Dermis blood vessel endothelial cell (primary cell): ENCODE data around the gene SIGLEC1. TPM values are rescaled to one million over a fixed set of nuclear protein-coding genes. Genes with fewer than 3 reads are reported as not detected.

Experiments used
- DNase-seq: peaks from one replicate; pipeline ENCODE4 v3.0.0; 2010
- total RNA-seq: library from RNA; depleted of rRNA; stranded (reverse); fragments of >200 nt; gene quantifications from 2 replicates; pipeline ENCODE4 v1.2.3, GENCODE V29; 2014

Gene SIGLEC1
- total RNA-seq, 1 donor from 2014 or later: not detected

DNA sequence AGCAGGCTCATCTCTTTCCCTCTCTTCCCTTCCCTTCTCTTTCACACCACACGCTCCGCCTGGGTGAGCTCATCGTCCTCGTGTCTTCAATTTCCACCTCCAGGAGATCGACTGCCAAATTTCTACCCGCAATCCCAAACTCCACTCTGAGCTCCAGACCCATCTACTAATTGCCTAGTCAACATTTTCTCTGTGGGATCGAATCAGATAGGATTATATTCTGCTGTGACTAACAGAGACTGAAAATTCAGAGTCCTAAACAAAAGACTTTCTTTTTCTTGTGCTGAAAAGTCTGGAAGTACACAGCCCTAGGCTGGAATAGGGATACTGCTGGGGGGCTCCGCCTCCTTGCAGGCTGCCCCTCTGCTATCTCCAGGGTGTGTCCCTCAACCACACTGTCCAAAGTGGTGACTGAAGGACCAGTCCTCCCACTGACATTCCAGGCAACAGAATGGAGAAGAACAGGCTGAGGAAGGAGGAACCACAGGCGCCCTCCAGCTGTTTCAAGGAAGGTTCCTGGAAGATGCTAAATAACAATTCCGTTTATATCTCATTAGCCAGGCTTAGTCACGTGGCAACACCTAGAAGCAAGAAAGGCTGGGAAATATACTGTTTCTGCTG, 15.1 kb upstream of the SIGLEC1 start:
- no peak for DNase-seq

DNA sequence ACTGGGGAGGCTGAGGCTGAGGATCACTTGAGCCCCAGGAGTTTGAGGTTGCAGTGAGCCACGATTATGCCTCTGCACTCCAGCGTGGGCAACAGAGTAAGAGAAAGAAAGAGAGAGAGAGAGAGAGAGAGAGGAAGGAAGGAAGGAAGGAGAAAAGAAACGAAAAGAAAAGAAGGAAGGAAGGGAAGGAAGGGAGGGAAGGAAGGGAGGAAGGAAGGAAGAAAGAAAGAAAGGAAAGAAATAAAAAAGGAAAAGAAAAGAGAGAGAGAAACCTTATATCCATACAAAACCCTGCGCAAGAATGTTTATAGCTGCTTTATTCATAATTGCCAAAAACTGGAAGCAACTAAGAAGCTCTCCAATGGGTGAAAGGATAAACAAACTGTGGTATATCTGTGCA, 12.0 kb upstream of the SIGLEC1 start:
- DNase-seq: no peak

DNA sequence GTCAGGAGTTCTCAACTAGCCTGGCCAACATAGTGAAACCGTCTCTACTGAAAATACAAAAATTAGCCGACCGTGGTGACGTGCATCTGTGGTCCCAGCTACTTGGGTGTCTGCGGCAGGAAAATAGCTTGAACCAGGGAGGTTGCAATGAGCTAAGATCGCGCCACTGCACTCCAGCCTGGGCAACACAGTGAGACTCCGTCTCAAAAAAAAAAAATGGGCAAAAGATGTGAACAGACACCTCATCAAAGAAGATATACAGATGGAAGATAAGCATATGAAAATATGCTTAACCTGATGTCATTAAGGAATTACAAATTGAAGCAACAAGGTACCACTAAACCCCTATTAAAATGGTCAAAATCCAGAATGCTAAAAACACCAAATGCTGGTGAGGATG, 10.9 kb upstream of the SIGLEC1 start:
- DNase-seq: no peak

DNA sequence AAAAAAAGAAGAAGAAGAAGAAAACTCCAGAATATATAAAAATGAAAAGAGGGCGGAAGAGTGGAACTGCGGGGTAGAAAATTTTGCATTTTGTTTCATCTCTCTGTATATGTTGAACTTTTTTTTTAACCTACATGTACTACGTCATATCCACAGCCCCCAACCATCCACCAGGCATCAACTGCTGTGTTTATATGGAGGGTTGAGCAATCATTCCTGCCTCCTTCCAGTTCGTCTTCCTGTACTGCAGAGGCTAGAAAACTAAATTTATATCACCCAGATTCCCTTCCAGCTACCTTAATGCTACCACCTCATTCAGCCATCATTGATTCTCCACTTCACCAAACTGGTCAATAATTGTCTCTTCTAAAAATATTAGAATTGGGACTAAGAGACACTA, 9.5 kb upstream of the SIGLEC1 start:
- no peak for DNase-seq

DNA sequence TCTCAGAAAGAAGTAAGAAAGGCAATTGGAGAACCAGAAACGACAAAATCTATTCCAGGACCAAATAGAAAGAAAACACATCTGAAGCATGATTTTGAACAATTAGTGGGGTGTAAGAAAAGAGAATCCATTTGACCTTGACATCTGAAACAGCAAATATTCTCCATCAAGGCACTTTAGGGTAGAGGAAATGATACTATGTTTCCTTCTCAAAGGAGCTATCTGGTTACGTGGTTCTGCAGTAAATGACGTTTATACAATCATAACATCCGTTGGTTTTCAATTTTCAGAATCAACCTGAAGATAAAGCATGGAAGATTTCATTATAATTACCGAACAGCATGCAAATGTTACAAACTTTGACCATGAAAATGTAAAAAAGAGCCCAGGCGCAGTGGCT, 8.2 kb upstream of the SIGLEC1 start:
- DNase-seq: no peak

DNA sequence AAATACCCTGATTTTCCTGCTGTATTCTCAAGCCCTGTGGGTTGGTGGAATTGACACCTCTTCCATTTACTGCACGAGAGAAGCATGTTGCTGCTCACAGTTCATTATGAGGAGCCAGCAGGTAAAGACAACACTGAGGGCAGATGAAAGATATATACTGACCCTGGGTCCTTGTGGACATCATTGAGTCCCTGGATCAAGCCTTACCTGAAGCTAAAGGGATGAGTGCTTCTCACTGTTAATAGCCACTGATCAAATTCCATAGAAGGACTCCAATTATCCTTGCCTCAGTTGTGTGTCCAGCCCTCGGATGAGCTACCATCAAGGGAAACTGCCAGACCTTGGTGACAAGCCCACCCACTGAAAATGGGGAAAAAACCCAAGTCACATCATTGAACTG, 7.7 kb upstream of the SIGLEC1 start:
- DNase-seq: no peak

DNA sequence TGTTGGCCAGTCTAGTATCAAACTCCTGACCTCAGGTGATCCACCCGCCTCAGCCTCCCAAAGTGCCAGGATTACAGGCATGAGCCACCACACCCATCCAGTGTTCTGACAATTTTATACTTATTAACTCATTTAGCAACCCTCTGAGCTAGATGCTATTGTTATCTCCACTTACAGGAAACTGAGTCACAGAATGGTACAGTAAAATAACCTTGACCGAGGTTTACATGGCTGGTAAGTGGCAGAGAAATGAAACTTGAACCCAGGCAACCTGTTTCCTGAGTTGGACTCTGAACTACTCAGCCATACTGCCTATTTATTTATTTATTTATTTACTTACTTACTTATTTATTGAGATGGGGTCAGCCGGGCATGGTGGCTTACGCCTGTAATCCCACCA, 6.6 kb upstream of the SIGLEC1 start:
- DNase-seq: peak; percentile 50

DNA sequence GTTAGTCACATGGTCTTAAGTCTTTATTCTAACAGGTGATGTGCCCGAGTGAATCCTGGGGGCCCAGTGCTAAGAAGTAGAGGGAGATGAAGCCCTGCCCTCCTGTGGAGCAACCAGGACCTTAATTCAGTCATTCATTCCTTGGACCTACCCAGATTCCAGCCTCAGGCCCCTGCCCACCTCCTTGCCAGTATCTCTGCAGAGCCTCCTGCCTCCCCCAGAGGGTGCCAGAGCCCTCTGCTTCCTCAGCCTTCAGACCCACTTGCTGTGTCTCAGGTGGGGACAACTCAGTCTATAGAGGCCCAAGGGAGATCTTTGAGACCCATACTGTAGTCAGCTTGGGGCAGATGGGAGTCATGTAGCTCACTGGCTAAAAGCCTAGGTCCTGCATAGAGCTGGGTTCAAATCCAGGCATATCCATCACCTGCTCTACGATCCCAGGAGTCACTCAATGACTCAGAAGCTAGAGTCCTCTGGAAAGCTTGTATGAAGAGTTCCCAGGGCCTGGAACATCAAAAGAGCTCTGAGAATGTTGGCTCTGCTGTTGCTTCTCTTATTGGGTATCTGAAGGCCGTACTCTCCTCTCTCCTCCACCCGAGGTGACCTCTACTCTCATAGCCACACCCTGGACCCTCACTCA, 3.9 kb upstream of the SIGLEC1 start:
- peak; percentile 80 for DNase-seq

DNA sequence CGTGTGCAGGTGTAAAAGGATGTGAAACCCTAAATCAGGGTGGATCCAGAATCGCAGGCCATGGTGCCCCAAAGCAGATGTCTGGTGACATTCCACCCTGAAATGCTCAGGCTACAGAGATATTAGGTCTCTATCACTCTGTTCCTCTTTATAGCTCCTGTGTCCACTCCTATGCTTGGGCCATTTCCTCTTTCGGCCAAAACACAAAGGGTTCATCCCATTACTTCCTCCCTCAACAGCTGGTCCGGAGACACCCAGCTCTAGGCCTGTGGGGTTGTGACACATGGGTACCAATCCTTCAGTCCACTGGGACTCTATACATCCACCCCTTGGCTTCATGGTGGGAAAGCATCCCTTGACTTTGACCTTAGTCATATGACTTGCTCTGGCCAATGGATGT, 1.7 kb upstream of the SIGLEC1 start:
- no peak for DNase-seq

DNA sequence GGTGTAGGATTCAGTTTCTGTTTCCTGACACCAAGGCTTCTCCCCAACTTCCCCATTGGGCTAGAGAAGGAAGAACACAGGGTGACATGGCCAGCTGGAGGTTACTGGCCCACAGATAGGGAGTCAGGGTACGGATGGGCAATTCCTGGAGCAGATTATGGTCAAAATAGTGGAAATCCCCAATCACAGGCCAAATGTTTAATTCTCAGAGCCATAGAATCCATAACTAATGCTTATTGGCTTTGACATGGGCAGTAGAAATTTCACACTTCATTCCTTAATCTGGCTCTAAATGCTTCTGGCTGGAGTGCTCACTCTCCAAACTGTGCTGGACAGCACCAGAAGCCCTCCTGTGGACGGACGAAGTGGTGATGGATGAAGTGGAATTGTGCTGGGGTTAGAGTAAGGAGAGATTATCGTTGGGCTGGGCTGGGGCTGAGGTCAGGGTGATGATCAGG, 887 bp downstream of the SIGLEC1 start:
- no peak for DNase-seq

DNA sequence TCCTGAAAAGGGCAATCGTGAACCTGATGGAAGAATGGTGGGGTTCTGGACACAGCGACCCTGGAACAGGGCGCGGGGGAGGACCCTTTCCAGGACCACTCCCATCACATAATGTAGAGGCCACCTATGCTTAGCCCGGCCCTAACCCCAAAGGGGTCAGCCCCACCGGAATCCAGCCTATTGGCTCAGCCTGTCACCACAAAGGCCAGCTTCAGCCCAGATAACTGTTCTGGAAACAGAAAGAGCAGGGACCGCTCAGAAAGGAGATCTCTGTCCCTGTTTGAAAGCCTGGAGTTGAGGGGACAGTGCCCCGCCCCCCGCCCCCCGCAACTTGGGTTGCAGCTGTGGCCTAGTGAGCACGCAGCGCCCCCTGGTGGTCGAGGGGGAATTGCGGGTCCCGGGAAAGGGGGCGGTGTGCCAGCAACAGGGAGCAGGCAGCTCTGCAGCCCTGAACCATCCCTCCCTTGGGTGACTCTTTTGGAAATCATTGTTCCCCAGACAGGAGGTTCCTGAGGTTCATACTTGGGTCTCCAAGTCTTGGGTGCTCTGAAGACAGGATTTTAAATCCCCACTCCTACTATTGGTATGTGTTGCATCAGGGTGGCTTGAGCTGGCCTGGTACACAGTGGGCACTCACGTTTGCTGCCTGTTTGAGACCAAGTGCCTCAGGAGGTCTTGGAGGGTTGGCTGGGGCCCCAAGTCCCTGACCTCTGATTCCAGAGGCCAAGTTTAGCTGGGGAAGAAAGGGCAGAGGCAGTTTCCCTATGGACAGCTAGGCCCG, 1.5 kb downstream of the SIGLEC1 start:
- DNase-seq: peak; percentile 75

DNA sequence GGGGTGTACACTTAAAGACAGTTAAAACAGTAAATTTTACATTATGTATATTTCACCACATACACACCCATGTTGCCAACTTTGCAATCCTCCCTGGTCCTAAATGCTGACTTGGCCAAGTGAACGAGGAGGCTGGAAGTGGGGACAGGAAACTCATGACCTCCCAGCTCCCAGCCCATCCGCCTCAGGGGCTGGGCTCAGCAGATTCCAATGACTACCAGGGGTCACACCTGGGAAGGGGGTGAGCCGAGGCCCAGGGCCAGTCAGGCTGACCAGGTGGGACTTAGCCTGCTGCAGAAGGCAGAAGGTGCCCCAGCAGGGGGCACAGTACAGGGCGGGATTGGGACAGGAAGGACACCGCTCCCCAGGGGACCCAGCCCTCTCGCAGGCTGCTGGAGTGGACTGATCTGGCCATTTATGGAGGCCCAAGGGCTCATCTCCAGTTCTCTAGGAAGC, 2.4 kb downstream of the SIGLEC1 start:
- no peak for DNase-seq

DNA sequence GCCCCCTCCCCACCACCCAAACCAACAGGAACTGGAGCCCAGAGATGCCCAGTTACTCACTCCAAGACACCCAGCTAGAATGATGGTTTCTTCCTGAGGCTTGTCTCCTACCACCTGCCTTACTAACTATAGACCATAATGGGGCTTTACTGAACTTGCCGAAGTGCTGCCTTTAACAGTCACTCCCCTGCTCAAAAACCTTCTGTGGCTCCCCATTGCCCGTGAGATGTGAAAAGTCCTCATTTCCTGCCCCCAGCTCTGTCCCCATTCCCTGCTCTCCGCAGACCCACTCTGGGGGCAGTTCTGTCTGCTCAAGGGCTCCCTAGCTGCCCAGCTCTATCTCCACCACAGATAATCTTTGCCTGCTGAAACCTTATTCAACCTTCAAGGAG, 4.9 kb downstream of the SIGLEC1 start:
- DNase-seq: no peak

DNA sequence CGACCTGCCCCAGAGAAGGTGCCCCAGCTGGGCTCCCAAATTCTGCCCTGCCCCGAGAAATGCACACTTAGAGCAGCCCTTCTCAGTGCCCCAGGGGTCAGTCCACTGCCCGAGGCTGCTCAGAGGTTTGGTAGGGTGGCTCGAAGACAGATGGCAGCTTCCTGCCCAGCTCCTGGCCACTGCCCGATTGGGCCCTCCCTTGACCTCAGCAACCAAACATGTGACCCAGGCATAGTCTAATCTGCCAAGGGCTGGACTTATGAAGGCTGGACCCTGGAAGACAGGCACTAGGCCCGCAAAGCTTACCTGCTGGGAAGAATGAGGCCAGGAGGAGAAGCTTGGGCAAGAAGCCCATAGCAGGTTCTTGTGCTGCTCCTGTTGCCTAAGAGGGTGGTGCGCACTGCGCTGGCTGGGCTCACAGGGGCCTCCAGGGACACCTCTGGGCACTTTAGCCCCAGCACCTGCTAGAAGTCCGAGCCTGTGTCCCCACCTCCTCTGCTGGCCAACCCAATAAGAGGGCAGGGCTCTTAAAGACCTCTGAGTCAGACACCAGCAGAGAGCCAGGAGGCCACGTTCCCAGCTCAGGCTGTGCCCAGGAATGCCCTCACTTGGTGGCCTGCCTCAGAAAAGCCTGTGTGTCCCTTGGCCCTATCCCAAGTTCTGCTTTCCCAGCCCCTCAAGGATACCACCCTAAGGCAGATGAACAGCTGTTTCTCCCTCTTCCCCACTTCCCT, 5.5 kb downstream of the SIGLEC1 start:
- DNase-seq: no peak

DNA sequence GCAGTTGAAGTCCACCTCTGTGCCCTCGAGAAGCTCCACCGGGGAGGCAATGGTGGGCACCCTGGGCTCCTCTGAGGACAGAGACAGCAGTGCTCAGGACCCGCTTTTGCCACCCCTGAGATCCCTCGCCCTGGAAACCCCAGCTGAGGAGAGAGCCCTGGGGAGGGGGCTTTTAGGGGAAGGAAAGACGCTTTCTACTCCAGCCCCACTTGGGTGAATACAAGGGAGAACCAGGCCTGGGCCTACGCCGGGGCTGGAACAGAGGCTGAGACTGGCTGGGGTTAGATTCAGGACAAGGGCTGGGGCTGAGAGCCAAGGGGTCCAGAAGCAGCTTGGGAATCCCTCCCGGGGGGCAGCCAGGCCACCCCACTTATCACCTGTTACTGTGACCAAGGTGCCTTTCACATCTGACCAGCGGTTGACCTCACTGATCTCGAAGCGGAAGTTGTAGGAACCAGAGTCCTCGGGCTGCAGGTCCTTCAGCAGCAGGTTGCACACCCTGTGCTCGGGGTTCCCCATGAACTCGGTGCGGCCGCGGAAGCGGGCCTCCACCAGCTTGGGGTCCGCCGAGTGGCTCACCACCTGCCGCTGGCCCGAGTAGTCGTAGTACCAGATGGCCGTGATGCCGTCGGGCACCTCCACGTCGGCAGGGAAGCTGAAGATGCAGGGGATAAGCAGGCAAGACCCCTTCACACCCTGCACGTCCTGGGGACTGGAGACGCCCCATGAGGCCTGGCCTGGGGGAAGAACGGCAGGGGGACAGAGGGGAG, 6.2 kb downstream of the SIGLEC1 start:
- DNase-seq: no peak

DNA sequence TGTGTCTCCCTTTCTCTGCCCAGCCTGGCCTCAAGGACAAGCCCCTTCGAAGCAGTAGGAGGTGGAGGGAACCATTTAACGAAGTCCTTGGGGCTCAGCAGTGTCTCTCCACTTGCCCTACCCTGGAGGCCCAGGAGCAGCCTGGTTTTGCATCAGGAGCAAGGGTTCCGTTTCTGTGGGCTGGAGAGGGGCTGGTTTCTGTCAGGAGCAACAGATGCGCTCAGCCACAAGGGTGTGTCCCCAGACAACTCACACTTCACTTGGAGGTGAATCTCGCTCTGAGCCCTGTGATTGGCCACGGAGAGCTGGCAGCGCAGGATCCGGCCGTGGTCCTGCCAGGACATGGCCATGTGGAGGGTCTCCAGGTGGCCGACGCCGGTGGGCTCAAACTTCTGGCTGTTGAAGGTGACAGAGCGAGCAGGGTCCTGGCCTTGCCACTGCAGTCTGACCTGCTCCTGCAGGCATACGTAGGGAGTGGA, 6.9 kb downstream of the SIGLEC1 start:
- DNase-seq: no peak

DNA sequence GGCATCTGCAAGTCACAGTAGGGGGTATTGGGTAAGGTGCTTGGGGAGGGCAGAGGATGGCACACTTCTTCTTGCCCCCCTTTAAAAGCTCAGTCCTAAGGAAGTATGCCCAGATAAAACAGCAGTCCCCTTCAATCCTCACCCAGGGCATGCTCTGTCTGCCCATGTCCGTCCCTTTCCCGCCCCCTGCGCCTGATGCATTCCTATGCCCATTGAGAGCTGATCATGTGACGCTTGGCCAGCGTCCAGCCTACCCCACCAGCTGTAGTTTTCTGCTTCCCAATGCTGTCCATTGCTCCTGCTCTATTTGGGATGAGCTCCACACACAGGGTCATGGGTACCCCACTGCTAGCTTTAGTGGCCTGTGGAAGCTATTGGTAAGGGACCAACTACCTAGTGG, 8.3 kb downstream of the SIGLEC1 start:
- DNase-seq: no peak

DNA sequence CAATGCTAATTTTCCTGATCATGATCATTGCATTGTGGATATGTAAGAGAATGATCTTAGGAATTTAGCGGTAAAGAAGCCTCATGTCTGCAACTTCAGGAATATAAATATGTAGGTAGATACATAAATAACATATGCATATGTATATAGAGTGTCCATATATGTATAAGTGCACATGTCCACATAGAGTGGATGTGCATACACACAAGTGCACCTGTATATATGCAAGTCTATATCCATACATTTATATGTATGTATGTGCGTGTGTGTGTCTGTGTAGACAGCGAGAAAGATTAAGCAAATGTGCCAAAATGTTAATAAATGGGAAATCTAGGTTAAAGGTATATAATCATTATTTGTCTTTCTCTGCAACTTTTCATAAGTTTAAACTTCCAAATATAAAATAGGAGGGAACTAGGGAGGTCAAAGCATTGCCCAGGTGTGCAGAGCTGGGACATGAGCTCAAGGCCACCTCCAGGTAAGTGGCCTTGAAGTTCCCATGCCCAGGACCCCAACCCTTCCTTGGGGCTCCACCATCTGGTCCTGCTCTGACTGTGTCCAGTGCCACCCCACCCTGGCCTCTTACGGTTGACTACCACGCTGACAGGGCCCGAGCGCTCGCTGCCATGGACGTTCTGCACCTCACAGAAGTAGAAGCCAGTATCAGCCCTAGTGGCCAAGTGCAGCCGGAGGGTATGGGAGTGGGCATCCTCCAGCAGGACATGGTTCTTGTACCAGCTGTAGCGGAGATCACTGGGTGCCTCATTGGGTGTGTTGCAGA, 9.6 kb downstream of the SIGLEC1 start:
- DNase-seq: no peak

DNA sequence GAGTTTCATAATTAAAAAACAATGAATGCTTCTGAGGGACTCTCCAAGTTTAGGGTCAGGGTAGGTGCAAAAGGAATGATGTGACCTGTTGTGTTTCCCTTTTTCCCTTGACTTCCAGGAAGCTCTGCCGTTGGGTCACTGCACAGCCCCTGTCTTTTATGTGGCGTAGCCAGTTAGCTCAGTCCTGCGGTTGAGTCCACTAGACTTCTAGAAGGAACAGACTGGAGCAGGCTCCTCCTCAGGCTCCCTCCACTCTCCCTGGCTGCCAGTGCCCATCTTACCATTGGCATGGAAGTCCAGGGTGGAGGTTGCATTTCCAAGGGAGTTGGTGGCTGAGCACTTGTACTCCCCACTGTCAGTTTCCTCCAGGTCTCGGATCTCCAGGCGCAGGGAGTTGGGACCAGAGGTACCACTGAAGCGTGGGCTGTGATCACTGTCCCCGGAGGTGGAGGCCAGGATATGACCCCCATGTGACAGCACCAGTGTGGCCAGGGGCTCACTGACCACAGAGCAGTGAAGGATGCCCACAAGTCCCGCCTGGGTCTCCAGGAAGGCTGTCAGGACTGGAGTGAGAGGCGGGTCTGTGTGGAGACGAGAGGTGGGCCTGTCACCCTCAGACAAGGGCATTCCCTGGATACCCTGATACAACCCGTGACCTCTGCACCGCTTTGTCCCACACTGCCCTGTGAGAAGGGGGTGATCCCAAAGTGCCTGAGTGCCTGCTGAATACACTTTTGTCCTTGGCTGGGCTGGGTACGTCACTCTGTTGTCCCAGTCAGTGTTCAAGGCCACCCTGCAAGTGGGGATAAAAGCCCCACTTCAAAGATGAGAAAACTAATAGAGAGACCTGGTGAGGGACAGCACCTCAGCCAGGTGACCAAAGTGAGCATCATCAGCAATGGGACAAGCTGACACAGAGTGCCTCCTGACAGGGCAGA, 11.1 kb downstream of the SIGLEC1 start:
- DNase-seq: no peak

DNA sequence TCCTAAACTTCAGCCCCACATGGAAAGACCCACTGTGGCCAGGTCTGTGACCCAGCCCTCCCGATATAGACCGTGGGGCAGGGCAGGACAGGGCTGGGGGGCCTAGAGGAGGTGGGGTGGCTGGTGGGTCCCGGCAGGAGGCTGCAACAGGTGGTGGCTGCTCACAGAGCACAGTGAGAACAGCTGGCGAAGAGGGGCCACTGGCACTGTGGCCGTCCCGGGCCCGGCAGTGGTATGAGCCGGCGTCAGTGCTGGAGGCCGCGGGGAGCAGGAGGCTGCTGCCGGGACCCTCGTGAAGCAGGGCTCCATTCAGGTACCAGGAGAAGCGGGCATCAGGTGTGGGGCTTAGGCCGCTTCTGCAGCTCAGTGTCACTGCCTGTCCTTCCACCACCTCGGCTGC, 13.4 kb downstream of the SIGLEC1 start:
- DNase-seq: no peak
